ENCODE data around the gene RRM1. TPM values are rescaled to one million over a fixed set of nuclear protein-coding genes. Genes with fewer than 3 reads are reported as not detected.
"Not testable (repeated sequence)": the region's sequence is repeated elsewhere in the genome, so short reads cannot be mapped to it uniquely, and the experiment has no call there.

The RRM1 gene
- total RNA-seq, 1 donor from 2014 or later, result 34.1 TPM

DNA sequence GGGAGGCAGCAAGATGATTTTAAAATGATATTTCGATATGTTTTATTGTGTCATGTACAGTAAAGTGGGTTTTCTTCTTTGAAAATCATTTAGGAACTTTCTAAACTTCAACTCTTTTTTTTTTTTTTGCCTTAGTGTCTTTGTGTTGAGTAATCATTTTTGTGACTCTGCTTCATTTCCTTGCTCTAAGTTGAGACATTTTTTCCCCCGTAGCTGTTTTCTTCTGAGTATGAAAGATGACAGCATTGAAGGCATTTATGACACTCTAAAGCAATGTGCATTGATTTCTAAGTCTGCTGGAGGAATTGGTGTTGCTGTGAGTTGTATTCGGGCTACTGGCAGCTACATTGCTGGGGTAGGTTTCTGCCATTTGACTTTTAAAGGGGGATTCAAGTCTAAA, 23.5 kb downstream of the RRM1 start:
- TF ChIP-seq, protein P1, sequence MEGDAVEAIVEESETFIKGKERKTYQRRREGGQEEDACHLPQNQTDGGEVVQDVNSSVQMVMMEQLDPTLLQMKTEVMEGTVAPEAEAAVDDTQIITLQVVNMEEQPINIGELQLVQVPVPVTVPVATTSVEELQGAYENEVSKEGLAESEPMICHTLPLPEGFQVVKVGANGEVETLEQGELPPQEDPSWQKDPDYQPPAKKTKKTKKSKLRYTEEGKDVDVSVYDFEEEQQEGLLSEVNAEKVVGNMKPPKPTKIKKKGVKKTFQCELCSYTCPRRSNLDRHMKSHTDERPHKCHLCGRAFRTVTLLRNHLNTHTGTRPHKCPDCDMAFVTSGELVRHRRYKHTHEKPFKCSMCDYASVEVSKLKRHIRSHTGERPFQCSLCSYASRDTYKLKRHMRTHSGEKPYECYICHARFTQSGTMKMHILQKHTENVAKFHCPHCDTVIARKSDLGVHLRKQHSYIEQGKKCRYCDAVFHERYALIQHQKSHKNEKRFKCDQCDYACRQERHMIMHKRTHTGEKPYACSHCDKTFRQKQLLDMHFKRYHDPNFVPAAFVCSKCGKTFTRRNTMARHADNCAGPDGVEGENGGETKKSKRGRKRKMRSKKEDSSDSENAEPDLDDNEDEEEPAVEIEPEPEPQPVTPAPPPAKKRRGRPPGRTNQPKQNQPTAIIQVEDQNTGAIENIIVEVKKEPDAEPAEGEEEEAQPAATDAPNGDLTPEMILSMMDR (IDR thresholded peaks at IDR 0.05), result no peak
- Mint-ChIP-seq H3K27me3 (ENCODE audit: low read depth) (no peaks in the 10 kb centered on the region), H3K4me3 (ENCODE audit: unreplicated experiment) (no peak overlapping the region), H3K27ac (ENCODE audit: unreplicated experiment) (peak overlapping the region; percentile 84), H3K4me1 (ENCODE audit: low read depth) (peaks cover 19% of the 10 kb centered on the region), H3K36me3 (ENCODE audit: low read depth) (peaks cover 24% of the 10 kb centered on the region), H3K9me3 (ENCODE audit: low read depth) (no peaks in the 10 kb centered on the region)
- no peak for DNase-seq (ENCODE audit: low spot score)

DNA sequence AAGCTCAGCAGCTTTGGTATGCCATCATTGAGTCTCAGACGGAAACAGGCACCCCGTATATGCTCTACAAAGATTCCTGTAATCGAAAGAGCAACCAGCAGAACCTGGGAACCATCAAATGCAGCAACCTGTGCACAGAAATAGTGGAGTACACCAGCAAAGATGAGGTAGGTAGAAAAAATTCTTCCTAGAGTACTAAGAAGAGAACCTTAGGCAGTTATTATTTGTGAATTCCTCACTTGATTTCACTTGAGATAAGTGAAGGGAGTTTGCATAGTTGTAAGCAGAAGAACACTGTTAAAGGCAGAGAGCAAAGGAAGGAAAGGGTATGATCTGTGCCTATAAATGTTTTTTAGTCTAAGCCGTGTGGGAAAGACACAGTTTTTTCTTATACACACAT, 28.6 kb downstream of the RRM1 start:
- no peaks in the 10 kb centered on the region for H3K9me3 Mint-ChIP-seq (ENCODE audit: low read depth)
- H3K36me3 Mint-ChIP-seq (ENCODE audit: low read depth), result peaks cover 41% of the 10 kb centered on the region
- TF ChIP-seq, protein P1 (IDR thresholded peaks at IDR 0.05), result no peak
- H3K27me3 Mint-ChIP-seq (ENCODE audit: low read depth), result no peaks in the 10 kb centered on the region
- no peak for DNase-seq (ENCODE audit: low spot score)
- H3K4me1 Mint-ChIP-seq (ENCODE audit: low read depth), result peaks cover 26% of the 10 kb centered on the region
- peak overlapping the region; percentile 37 for H3K27ac Mint-ChIP-seq (ENCODE audit: unreplicated experiment)
- no peak overlapping the region for H3K4me3 Mint-ChIP-seq (ENCODE audit: unreplicated experiment)

DNA sequence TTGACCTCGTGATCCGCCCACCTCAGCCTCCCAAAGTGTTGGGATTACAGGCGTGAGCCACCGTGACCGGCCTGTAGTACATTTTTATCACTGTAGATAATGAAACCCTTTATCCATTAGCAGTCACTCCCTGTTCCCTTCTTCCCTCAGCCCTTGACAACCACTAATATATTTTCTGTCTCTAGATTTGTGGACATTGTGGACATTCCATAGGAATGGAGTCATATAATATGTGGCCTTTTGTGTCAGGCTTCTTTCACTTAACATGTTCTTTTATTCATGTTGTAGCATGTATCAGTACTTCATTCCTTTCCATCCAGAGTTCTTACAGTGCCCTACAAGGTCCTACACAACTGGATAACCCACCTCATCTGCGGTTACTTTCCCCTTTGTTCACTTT, 30.5 kb downstream of the RRM1 start:
- H3K27me3 Mint-ChIP-seq (ENCODE audit: low read depth), result no peaks in the 10 kb centered on the region
- TF ChIP-seq, protein P1 (IDR thresholded peaks at IDR 0.05), result no peak
- H3K27ac Mint-ChIP-seq (ENCODE audit: unreplicated experiment), result peak overlapping the region; percentile 58
- DNase-seq (ENCODE audit: low spot score), result no peak
- no peak overlapping the region for H3K4me3 Mint-ChIP-seq (ENCODE audit: unreplicated experiment)
- H3K36me3 Mint-ChIP-seq (ENCODE audit: low read depth), result peaks cover 39% of the 10 kb centered on the region
- no peaks in the 10 kb centered on the region for H3K9me3 Mint-ChIP-seq (ENCODE audit: low read depth)
- peaks cover 25% of the 10 kb centered on the region for H3K4me1 Mint-ChIP-seq (ENCODE audit: low read depth)

DNA sequence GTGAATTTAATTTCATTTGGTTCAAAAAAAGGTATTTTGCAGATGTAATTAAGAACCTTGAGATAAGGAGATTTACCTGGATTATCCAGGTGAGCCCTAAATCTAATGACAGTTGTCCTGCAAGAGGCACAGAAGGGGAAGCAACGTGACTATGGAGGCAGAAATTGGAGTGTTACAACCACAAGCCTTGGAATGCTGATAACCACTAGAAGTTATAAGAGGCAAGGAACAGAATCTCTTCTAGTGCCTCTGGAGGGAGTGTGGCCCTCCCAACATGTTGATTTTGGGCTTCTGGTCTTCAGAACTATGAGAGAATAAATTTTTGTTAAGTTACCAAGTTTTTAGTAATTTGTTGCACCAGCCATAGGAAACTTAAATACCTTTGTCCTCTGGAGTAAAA, 32.8 kb downstream of the RRM1 start:
- H3K4me3 Mint-ChIP-seq (ENCODE audit: unreplicated experiment), result no peak overlapping the region
- TF ChIP-seq, protein P1 (IDR thresholded peaks at IDR 0.05), result no peak
- no peaks in the 10 kb centered on the region for H3K27me3 Mint-ChIP-seq (ENCODE audit: low read depth)
- H3K27ac Mint-ChIP-seq (ENCODE audit: unreplicated experiment), result no peak overlapping the region
- H3K36me3 Mint-ChIP-seq (ENCODE audit: low read depth), result peaks cover 31% of the 10 kb centered on the region
- no peaks in the 10 kb centered on the region for H3K9me3 Mint-ChIP-seq (ENCODE audit: low read depth)
- peaks cover 25% of the 10 kb centered on the region for H3K4me1 Mint-ChIP-seq (ENCODE audit: low read depth)
- DNase-seq (ENCODE audit: low spot score), result no peak

DNA sequence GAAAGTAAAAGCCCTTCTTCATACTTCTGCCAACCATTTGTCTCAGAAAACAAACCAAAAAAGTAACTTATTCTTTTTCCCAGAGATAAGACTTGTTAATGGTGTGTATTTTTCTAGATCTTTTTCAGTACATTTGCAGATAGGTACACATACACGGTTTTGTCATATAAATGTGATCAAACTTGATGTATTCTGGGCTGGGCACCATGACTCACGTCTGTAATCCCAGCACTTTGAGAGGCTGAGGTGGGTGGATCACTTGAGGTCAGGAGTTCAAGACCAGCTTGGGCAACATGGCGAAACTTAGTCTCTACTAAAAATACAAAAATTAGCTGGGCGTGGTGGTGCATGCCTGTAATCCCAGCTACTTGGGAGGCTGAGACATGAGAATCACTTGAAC, 35.6 kb downstream of the RRM1 start:
- H3K4me3 Mint-ChIP-seq (ENCODE audit: unreplicated experiment); H3K27me3 Mint-ChIP-seq (ENCODE audit: low read depth); H3K27ac Mint-ChIP-seq (ENCODE audit: unreplicated experiment); DNase-seq (ENCODE audit: low spot score); H3K9me3 Mint-ChIP-seq (ENCODE audit: low read depth): not testable (repeated sequence)
- peaks cover 22% of the 10 kb centered on the region for H3K36me3 Mint-ChIP-seq (ENCODE audit: low read depth)
- peaks cover 17% of the 10 kb centered on the region for H3K4me1 Mint-ChIP-seq (ENCODE audit: low read depth)

DNA sequence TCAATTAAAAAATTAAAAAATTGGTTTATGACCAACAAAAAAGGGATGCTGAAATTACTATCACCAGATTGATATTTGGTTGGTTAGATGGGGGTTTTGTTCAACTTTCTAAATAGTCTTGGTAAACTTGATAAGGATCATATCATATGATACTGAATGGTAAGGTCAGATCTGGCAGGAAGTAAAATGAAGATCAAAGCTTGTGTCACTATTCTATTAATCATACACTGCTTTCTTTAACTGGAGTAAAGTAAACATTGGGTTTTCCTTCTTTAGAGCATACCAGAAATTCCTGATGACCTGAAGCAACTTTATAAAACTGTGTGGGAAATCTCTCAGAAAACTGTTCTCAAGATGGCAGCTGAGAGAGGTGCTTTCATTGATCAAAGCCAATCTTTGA, 40.2 kb downstream of the RRM1 start:
- peak overlapping the region; percentile 0 for H3K27ac Mint-ChIP-seq (ENCODE audit: unreplicated experiment)
- peaks cover 27% of the 10 kb centered on the region for H3K36me3 Mint-ChIP-seq (ENCODE audit: low read depth)
- H3K4me3 Mint-ChIP-seq (ENCODE audit: unreplicated experiment), result no peak overlapping the region
- TF ChIP-seq, protein P1 (IDR thresholded peaks at IDR 0.05), result no peak
- H3K9me3 Mint-ChIP-seq (ENCODE audit: low read depth), result peaks cover 4% of the 10 kb centered on the region
- H3K27me3 Mint-ChIP-seq (ENCODE audit: low read depth), result no peaks in the 10 kb centered on the region
- DNase-seq (ENCODE audit: low spot score), result no peak
- peaks cover 16% of the 10 kb centered on the region for H3K4me1 Mint-ChIP-seq (ENCODE audit: low read depth)

Measured in chondrocyte (in vitro differentiated cells).